DOHH2 (cell line): ENCODE data around the gene KANK4.

ENCODE experiments used
- H3F3A ChIP-seq: fragments of 200-600 bp; sonication (generic), shearing (Covaris generic); 2 replicates; pipeline ENCODE4 v1.6.0; 2016; ENCODE audit warnings: antibody characterized with exemption, mild to moderate bottlenecking; ENCODE audit not compliant: control insufficient read depth, insufficient read depth
- H3K27ac ChIP-seq: fragments of 200-600 bp; sonication (generic); 2 replicates; pipeline ENCODE4 v1.5.1; 2014; ENCODE audit warnings: low read depth, mild to moderate bottlenecking, low read length, moderate library complexity
- H3K27me3 ChIP-seq: fragments of 200-600 bp; sonication (generic); 2 replicates; pipeline ENCODE4 v1.6.1; 2014; ENCODE audit warnings: mild to moderate bottlenecking, low read length, mixed read lengths; ENCODE audit not compliant: control insufficient read depth
- H3K36me3 ChIP-seq: fragments of 200-600 bp; sonication (generic); 2 replicates; pipeline ENCODE4 v1.6.1; 2014; ENCODE audit warnings: mild to moderate bottlenecking, low read length, moderate library complexity, mixed read lengths; ENCODE audit not compliant: control insufficient read depth
- H3K4me1 ChIP-seq: fragments of 200-600 bp; sonication (generic); 2 replicates; pipeline ENCODE4 v1.6.1; 2014; ENCODE audit warnings: mild to moderate bottlenecking, low read length, mixed read lengths; ENCODE audit not compliant: control insufficient read depth
- H3K4me2 ChIP-seq: fragments of 200-600 bp; sonication (generic); 2 replicates; pipeline ENCODE4 v1.6.0; 2014; ENCODE audit warnings: mild to moderate bottlenecking, low read length, moderate library complexity
- H3K4me3 ChIP-seq: fragments of 200-600 bp; sonication (generic); 2 replicates; pipeline ENCODE4 v1.5.1; 2014; ENCODE audit warnings: mild to moderate bottlenecking, low read length, mixed read lengths
- H3K79me2 ChIP-seq: fragments of 200-600 bp; sonication (generic); 2 replicates; pipeline ENCODE4 v1.6.1; 2014; ENCODE audit warnings: mild to moderate bottlenecking, low read length, mixed read lengths; ENCODE audit not compliant: control insufficient read depth
- H3K9me2 ChIP-seq: fragments of 200-600 bp; sonication (generic); replicated peaks from 2 replicates; pipeline ENCODE4 v1.6.1; 2014; ENCODE audit warnings: mild to moderate bottlenecking, low read length, mixed read lengths; ENCODE audit not compliant: control insufficient read depth
- H3K9me3 ChIP-seq: fragments of 200-600 bp; sonication (generic); 2 replicates; pipeline ENCODE4 v1.6.1; 2014; ENCODE audit warnings: antibody characterized with exemption, low read length, mixed read lengths; ENCODE audit not compliant: control insufficient read depth, insufficient read depth
- H4K20me1 ChIP-seq: fragments of 200-600 bp; sonication (generic); 2 replicates; pipeline ENCODE4 v1.6.0; 2014; ENCODE audit warnings: low read depth, mild to moderate bottlenecking, antibody characterized with exemption, low read length, moderate library complexity; ENCODE audit not compliant: control insufficient read depth, insufficient read depth
- EZH2phosphoT487 ChIP-seq: fragments of 200-600 bp; sonication (generic); IDR thresholded peaks from 2 replicates; pipeline ENCODE4 v1.6.1; 2017; ENCODE audit warnings: borderline replicate concordance, mild to moderate bottlenecking, antibody characterized with exemption, low read length, moderate library complexity, mixed read lengths
- TF ChIP-seq, protein P1 (sequence below): fragments of 200-600 bp; sonication (generic); IDR thresholded peaks from one replicate; pipeline ENCODE4 v1.5.1; 2014; ENCODE audit warnings: antibody characterized with exemption, mild to moderate bottlenecking, low read depth, low read length; ENCODE audit not compliant: poor library complexity, severe bottlenecking

KANK4 gene

GRCh38 chr1:62355095-62355494 lies 35.9 kb upstream of the KANK4 start:
- no peak overlapping the region for H3K4me2 ChIP-seq
- H4K20me1 ChIP-seq = no peaks in the 10 kb centered on the region
- no peaks in the 10 kb centered on the region for H3K9me3 ChIP-seq
- H3K79me2 ChIP-seq = no peaks in the 10 kb centered on the region
- H3F3A ChIP-seq = no peaks in the 10 kb centered on the region
- H3K4me1 ChIP-seq = no peaks in the 10 kb centered on the region
- no peak overlapping the region for H3K27ac ChIP-seq
- H3K4me3 ChIP-seq = no peak overlapping the region
- TF ChIP-seq EZH2phosphoT487 = no peak
- TF ChIP-seq, protein P1, sequence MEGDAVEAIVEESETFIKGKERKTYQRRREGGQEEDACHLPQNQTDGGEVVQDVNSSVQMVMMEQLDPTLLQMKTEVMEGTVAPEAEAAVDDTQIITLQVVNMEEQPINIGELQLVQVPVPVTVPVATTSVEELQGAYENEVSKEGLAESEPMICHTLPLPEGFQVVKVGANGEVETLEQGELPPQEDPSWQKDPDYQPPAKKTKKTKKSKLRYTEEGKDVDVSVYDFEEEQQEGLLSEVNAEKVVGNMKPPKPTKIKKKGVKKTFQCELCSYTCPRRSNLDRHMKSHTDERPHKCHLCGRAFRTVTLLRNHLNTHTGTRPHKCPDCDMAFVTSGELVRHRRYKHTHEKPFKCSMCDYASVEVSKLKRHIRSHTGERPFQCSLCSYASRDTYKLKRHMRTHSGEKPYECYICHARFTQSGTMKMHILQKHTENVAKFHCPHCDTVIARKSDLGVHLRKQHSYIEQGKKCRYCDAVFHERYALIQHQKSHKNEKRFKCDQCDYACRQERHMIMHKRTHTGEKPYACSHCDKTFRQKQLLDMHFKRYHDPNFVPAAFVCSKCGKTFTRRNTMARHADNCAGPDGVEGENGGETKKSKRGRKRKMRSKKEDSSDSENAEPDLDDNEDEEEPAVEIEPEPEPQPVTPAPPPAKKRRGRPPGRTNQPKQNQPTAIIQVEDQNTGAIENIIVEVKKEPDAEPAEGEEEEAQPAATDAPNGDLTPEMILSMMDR = no peak
- no peaks in the 10 kb centered on the region for H3K36me3 ChIP-seq
- H3K9me2 ChIP-seq = no peaks in the 10 kb centered on the region
- H3K27me3 ChIP-seq = no peaks in the 10 kb centered on the region

DNA sequence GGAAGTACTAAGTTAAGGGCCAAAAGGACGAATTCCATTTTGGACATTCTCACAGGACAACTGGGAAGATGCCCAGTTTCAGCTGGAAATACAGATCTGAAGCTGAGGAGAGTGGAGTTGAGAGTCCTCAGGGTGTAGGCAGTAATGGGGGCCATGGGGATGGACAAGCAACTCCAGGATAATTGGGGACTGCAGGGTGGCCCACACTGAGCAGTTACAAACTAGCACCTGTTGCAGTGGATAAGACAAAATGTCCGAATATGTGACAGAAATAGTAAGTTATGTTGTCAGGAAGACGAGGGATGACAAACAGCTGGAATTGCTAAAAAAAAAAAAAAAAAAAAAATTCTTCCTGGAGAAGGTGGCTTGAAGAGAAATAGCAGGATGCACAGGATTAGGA lies 34.6 kb upstream of the KANK4 start:
- Histone ChIP-seq H3K9me3 (no peaks in the 10 kb centered on the region), H3K79me2 (no peaks in the 10 kb centered on the region), H3F3A (no peaks in the 10 kb centered on the region), H3K4me3 (no peak overlapping the region), H3K27ac (no peak overlapping the region), H3K36me3 (no peaks in the 10 kb centered on the region), H3K4me1 (no peaks in the 10 kb centered on the region), H3K9me2 (no peaks in the 10 kb centered on the region), H3K4me2 (no peak overlapping the region), H3K27me3 (no peaks in the 10 kb centered on the region), H4K20me1 (no peaks in the 10 kb centered on the region)
- TF ChIP-seq, protein P1 = no peak
- no peak for TF ChIP-seq EZH2phosphoT487

GRCh38 chr1:62352387-62352786 lies 33.2 kb upstream of the KANK4 start:
- TF ChIP-seq EZH2phosphoT487 = no peak
- TF ChIP-seq, protein P1 = no peak

More at GRCh38 chr1:62352387-62352786, 33.2 kb upstream of the KANK4 start:
- Histone ChIP-seq H3K4me1 (no peaks in the 10 kb centered on the region), H3K36me3 (no peaks in the 10 kb centered on the region), H3K27ac (no peak overlapping the region), H4K20me1 (no peaks in the 10 kb centered on the region), H3K79me2 (no peaks in the 10 kb centered on the region), H3F3A (no peaks in the 10 kb centered on the region), H3K9me2 (no peaks in the 10 kb centered on the region), H3K4me2 (no peak overlapping the region), H3K27me3 (no peaks in the 10 kb centered on the region), H3K4me3 (no peak overlapping the region), H3K9me3 (no peaks in the 10 kb centered on the region)
